HL-60 (cell line): ENCODE data around the gene SMPDL3A.

Experiments
- GABPA ChIP-seq: IDR thresholded peaks from 2 replicates; pipeline ENCODE4 v1.6.1; 2012; ENCODE audit warnings: low read depth
- SPI1 ChIP-seq: IDR thresholded peaks from 2 replicates; pipeline ENCODE4 v1.6.1; 2012; ENCODE audit warnings: low read depth, mild to moderate bottlenecking, borderline replicate concordance
- TF ChIP-seq, protein P1 (sequence below): IDR thresholded peaks from one replicate; pipeline ENCODE4 v1.5.1; 2011; ENCODE audit warnings: low read length, control low read depth, inconsistent platforms; ENCODE audit not compliant: insufficient read depth
- TF ChIP-seq, protein P2 (sequence below): IDR thresholded peaks from 2 replicates; pipeline ENCODE4 v1.6.1; 2012; ENCODE audit warnings: low read depth; ENCODE audit not compliant: insufficient replicate concordance

DNA sequence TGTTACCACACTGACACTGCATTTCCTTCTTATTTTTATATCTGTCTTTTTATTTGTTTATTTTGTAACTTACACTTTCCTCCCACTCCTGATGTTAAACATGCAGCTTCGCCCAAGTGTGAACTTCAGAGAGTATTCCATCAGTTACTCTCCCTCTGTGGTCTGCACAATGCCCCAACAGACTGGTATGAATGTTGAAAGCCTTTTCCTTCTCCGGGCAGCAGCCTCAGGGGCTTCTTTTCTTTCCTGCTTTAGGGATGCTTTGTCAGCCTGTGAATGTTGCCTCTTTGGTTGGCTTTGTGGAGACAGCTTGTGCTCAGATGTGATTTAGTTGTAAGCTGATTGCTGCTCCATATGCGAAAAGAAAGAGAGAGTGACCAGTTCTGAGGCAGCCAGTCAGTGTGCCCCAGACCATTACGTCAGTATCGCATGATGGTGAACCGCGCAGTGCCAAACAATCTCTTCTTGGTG, 44.0 kb downstream of the SMPDL3A start:
- TF ChIP-seq, protein P1, sequence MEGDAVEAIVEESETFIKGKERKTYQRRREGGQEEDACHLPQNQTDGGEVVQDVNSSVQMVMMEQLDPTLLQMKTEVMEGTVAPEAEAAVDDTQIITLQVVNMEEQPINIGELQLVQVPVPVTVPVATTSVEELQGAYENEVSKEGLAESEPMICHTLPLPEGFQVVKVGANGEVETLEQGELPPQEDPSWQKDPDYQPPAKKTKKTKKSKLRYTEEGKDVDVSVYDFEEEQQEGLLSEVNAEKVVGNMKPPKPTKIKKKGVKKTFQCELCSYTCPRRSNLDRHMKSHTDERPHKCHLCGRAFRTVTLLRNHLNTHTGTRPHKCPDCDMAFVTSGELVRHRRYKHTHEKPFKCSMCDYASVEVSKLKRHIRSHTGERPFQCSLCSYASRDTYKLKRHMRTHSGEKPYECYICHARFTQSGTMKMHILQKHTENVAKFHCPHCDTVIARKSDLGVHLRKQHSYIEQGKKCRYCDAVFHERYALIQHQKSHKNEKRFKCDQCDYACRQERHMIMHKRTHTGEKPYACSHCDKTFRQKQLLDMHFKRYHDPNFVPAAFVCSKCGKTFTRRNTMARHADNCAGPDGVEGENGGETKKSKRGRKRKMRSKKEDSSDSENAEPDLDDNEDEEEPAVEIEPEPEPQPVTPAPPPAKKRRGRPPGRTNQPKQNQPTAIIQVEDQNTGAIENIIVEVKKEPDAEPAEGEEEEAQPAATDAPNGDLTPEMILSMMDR, result no peak
- no peak for TF ChIP-seq SPI1
- TF ChIP-seq, protein P2, sequence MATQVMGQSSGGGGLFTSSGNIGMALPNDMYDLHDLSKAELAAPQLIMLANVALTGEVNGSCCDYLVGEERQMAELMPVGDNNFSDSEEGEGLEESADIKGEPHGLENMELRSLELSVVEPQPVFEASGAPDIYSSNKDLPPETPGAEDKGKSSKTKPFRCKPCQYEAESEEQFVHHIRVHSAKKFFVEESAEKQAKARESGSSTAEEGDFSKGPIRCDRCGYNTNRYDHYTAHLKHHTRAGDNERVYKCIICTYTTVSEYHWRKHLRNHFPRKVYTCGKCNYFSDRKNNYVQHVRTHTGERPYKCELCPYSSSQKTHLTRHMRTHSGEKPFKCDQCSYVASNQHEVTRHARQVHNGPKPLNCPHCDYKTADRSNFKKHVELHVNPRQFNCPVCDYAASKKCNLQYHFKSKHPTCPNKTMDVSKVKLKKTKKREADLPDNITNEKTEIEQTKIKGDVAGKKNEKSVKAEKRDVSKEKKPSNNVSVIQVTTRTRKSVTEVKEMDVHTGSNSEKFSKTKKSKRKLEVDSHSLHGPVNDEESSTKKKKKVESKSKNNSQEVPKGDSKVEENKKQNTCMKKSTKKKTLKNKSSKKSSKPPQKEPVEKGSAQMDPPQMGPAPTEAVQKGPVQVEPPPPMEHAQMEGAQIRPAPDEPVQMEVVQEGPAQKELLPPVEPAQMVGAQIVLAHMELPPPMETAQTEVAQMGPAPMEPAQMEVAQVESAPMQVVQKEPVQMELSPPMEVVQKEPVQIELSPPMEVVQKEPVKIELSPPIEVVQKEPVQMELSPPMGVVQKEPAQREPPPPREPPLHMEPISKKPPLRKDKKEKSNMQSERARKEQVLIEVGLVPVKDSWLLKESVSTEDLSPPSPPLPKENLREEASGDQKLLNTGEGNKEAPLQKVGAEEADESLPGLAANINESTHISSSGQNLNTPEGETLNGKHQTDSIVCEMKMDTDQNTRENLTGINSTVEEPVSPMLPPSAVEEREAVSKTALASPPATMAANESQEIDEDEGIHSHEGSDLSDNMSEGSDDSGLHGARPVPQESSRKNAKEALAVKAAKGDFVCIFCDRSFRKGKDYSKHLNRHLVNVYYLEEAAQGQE, result no peak
- no peak for TF ChIP-seq GABPA
